KMS-11 (cell line): ENCODE data around the gene CTSD.

ENCODE experiments used
- H2AFZ ChIP-seq: fragments of 200-600 bp; sonication (generic); 2 replicates; pipeline ENCODE4 v1.6.1; 2016; ENCODE audit warnings: antibody characterized with exemption, mixed run types, low read depth
- H3K27ac ChIP-seq: fragments of 200-600 bp; sonication (generic); 2 replicates; pipeline ENCODE4 v1.6.1; 2016; ENCODE audit warnings: mild to moderate bottlenecking, mixed run types
- H3K27me3 ChIP-seq: fragments of 200-600 bp; sonication (generic); 2 replicates; pipeline ENCODE4 v1.6.1; 2017; ENCODE audit warnings: mild to moderate bottlenecking, low read depth, mixed run types, moderate library complexity; ENCODE audit not compliant: insufficient read depth
- H3K36me3 ChIP-seq: fragments of 200-600 bp; sonication (generic); 2 replicates; pipeline ENCODE4 v1.6.1; 2017; ENCODE audit warnings: mild to moderate bottlenecking, mixed run types; ENCODE audit not compliant: insufficient read depth
- H3K4me1 ChIP-seq: fragments of 200-600 bp; sonication (generic); 2 replicates; pipeline ENCODE4 v1.6.1; 2016; ENCODE audit warnings: mild to moderate bottlenecking, low read depth, mixed run types; ENCODE audit not compliant: poor library complexity, severe bottlenecking
- H3K4me2 ChIP-seq: fragments of 200-600 bp; sonication (generic); 2 replicates; pipeline ENCODE4 v1.7.0; 2016; ENCODE audit warnings: mild to moderate bottlenecking, mixed run types
- H3K4me3 ChIP-seq: fragments of 200-600 bp; sonication (generic); IDR thresholded peaks from 2 replicates; pipeline ENCODE4 v1.6.1; 2017; ENCODE audit warnings: low read depth, low read length, mixed read lengths; ENCODE audit not compliant: insufficient read depth
- H3K79me2 ChIP-seq: fragments of 200-600 bp; sonication (generic); 2 replicates; pipeline ENCODE4 v1.6.1; 2016; ENCODE audit warnings: low read depth, mixed run types; ENCODE audit not compliant: insufficient read depth
- H3K9ac ChIP-seq: fragments of 200-600 bp; sonication (generic); 2 replicates; pipeline ENCODE4 v1.6.1; 2016; ENCODE audit warnings: mild to moderate bottlenecking, mixed run types
- H4K20me1 ChIP-seq: fragments of 200-600 bp; sonication (generic); 2 replicates; pipeline ENCODE4 v1.6.1; 2016; ENCODE audit warnings: mild to moderate bottlenecking, mixed run types; ENCODE audit not compliant: insufficient read depth
- CTCF ChIP-seq: fragments of 200-600 bp; sonication (generic); conservative IDR thresholded peaks from 2 replicates; pipeline ENCODE4 v1.6.1; 2017; ENCODE audit warnings: low read depth, mild to moderate bottlenecking, antibody characterized with exemption, low read length, moderate library complexity, mixed read lengths

Gene CTSD

GRCh38 chr11:1728301-1728700, 35.4 kb downstream of the CTSD start:
- H3K36me3 ChIP-seq, result no peaks in the 10 kb centered on the region
- no peaks in the 10 kb centered on the region for H3K4me1 ChIP-seq
- H3K9ac ChIP-seq, result no peak overlapping the region
- TF ChIP-seq CTCF, result no peak
- no peaks in the 10 kb centered on the region for H4K20me1 ChIP-seq
- H2AFZ ChIP-seq, result no peak overlapping the region
- H3K79me2 ChIP-seq, result no peaks in the 10 kb centered on the region
- H3K27ac ChIP-seq, result no peak overlapping the region
- peaks cover 76% of the 10 kb centered on the region for H3K27me3 ChIP-seq
- H3K4me3 ChIP-seq, result no peak overlapping the region
- no peak overlapping the region for H3K4me2 ChIP-seq

DNA sequence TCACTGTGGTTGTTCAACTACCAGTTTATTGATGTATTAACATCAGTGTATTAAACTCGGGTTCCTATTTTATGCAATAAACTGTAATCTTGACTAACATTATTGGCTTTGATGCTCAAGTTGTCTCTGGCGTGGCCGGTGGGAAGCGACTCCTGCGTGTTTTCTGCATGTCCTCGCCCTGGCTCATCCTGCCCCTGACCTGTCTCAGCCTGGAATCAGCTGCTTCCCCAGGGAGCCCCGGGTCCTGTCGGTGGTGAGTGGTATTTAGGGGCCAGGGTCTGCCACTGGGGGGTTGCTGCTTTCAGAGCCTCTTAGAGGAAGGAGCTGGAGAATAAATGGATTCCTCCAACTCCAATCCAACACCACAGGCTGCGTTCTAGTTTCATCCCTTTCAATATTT, 35.9 kb downstream of the CTSD start:
- Histone ChIP-seq H4K20me1 (no peaks in the 10 kb centered on the region), H3K79me2 (no peaks in the 10 kb centered on the region), H3K4me3 (no peak overlapping the region), H3K36me3 (no peaks in the 10 kb centered on the region), H3K27ac (no peak overlapping the region), H3K27me3 (peaks cover 79% of the 10 kb centered on the region), H2AFZ (no peak overlapping the region), H3K4me1 (no peaks in the 10 kb centered on the region), H3K9ac (no peak overlapping the region), H3K4me2 (no peak overlapping the region)
- TF ChIP-seq CTCF, result no peak

- Histone ChIP-seq H3K27ac (no peak overlapping the region), H3K36me3 (no peaks in the 10 kb centered on the region), H3K4me3 (no peak overlapping the region), H3K79me2 (no peaks in the 10 kb centered on the region), H3K27me3 (peaks cover 86% of the 10 kb centered on the region), H3K4me1 (no peaks in the 10 kb centered on the region), H4K20me1 (no peaks in the 10 kb centered on the region), H3K9ac (no peak overlapping the region), H3K4me2 (no peak overlapping the region), H2AFZ (no peak overlapping the region)
- TF ChIP-seq CTCF, result no peak
Measured at GRCh38 chr11:1727096-1727690, 36.5 kb downstream of the CTSD start.

DNA sequence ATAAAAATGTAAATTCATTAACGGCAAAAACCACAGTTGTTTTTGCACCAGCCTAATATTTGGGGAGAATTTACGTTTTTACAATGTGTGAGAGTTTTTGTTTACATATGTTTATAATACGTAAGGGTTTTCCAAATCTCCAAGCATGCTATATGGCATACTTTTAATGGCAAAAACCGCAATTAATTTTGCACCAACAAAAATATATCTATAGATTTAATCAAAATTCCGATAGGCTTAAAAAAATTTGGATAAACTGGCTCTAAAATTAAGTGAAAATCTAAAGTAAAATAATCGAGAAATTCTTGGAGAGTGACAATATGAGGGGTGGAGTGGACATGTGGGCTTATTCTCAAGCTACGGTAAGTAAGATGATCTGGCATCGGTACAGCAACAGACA, 43.9 kb downstream of the CTSD start:
- Histone ChIP-seq H4K20me1 (no peaks in the 10 kb centered on the region), H3K79me2 (no peaks in the 10 kb centered on the region), H3K27me3 (peaks cover 96% of the 10 kb centered on the region), H3K36me3 (no peaks in the 10 kb centered on the region), H3K4me2 (no peak overlapping the region), H2AFZ (no peak overlapping the region), H3K27ac (no peak overlapping the region), H3K9ac (no peak overlapping the region), H3K4me1 (no peaks in the 10 kb centered on the region), H3K4me3 (no peak overlapping the region)
- TF ChIP-seq CTCF, result no peak

DNA sequence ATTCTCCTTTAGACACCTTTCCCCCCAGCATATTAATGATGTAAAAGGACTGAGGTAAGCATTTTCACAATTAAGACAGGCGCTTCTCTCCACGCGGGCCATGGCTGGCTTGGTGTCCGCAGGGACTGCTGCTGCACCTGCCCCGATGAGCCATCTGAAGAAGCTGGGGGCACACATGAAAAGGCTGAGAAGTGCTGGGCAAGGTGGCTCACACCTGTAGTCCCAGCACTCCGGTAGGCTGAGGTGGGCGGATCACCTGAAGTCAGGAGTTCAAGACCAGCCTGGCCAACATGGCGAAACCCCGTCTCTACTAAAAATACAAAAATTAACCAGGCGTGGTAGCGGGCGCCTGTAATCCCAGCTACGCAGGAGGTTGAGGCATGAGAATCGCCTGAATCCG, 45.4 kb downstream of the CTSD start:
- H3K4me2 ChIP-seq, result no peak overlapping the region
- H3K27ac ChIP-seq, result no peak overlapping the region
- no peaks in the 10 kb centered on the region for H3K4me1 ChIP-seq
- H3K79me2 ChIP-seq, result no peaks in the 10 kb centered on the region
- H3K4me3 ChIP-seq, result no peak overlapping the region
- no peaks in the 10 kb centered on the region for H4K20me1 ChIP-seq
- no peaks in the 10 kb centered on the region for H3K36me3 ChIP-seq
- H3K27me3 ChIP-seq, result peaks cover 94% of the 10 kb centered on the region
- no peak overlapping the region for H3K9ac ChIP-seq
- H2AFZ ChIP-seq, result no peak overlapping the region
- TF ChIP-seq CTCF, result no peak
